ENCODE measurements around the gene PLEK2. TPM values are rescaled to one million over a fixed set of nuclear protein-coding genes. Genes with fewer than 3 reads are reported as not detected.

The PLEK2 gene
- total RNA-seq, 1 donor from 2014 or later = not detected

GRCh38 chr14:67405771-67406170 lies 6.2 kb downstream of the PLEK2 start:
- no peak overlapping the region for H3K4me3 Mint-ChIP-seq (ENCODE audit: unreplicated experiment)
- H3K27me3 Mint-ChIP-seq (ENCODE audit: low read depth) = no peaks in the 10 kb centered on the region
- DNase-seq (ENCODE audit: low spot score) = no peak
- TF ChIP-seq, protein P1, sequence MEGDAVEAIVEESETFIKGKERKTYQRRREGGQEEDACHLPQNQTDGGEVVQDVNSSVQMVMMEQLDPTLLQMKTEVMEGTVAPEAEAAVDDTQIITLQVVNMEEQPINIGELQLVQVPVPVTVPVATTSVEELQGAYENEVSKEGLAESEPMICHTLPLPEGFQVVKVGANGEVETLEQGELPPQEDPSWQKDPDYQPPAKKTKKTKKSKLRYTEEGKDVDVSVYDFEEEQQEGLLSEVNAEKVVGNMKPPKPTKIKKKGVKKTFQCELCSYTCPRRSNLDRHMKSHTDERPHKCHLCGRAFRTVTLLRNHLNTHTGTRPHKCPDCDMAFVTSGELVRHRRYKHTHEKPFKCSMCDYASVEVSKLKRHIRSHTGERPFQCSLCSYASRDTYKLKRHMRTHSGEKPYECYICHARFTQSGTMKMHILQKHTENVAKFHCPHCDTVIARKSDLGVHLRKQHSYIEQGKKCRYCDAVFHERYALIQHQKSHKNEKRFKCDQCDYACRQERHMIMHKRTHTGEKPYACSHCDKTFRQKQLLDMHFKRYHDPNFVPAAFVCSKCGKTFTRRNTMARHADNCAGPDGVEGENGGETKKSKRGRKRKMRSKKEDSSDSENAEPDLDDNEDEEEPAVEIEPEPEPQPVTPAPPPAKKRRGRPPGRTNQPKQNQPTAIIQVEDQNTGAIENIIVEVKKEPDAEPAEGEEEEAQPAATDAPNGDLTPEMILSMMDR (IDR thresholded peaks at IDR 0.05) = no peak
- peaks cover 4% of the 10 kb centered on the region for H3K9me3 Mint-ChIP-seq (ENCODE audit: low read depth)
- no peaks in the 10 kb centered on the region for H3K36me3 Mint-ChIP-seq (ENCODE audit: low read depth)
- H3K27ac Mint-ChIP-seq (ENCODE audit: unreplicated experiment) = no peak overlapping the region
- no peaks in the 10 kb centered on the region for H3K4me1 Mint-ChIP-seq (ENCODE audit: low read depth)

DNA sequence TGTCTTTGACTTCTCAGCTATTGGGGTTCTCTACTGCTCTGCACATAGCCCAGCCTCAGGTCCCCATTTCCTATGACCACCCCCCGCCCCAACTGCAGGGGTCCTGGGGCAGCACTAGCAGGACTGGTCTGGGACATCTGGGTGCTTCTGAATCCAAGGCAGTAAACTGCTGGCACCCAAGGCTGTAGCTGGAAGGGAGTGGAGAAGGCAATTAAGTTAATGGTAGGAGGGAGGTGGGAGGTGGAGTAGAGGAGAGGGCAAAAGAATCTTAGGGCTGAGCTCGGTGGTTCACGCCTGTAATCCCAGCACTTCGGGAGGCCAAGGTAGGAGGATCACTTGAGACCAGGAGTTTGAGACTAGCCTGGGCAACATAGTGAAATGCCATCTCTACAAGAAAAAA lies 11.5 kb downstream of the PLEK2 start:
- DNase-seq (ENCODE audit: low spot score) = no peak
- no peak overlapping the region for H3K4me3 Mint-ChIP-seq (ENCODE audit: unreplicated experiment)
- no peaks in the 10 kb centered on the region for H3K27me3 Mint-ChIP-seq (ENCODE audit: low read depth)
- no peaks in the 10 kb centered on the region for H3K36me3 Mint-ChIP-seq (ENCODE audit: low read depth)
- TF ChIP-seq, protein P1 (IDR thresholded peaks at IDR 0.05) = no peak
- peaks cover 4% of the 10 kb centered on the region for H3K9me3 Mint-ChIP-seq (ENCODE audit: low read depth)
- peaks cover 8% of the 10 kb centered on the region for H3K4me1 Mint-ChIP-seq (ENCODE audit: low read depth)
- no peak overlapping the region for H3K27ac Mint-ChIP-seq (ENCODE audit: unreplicated experiment)

DNA sequence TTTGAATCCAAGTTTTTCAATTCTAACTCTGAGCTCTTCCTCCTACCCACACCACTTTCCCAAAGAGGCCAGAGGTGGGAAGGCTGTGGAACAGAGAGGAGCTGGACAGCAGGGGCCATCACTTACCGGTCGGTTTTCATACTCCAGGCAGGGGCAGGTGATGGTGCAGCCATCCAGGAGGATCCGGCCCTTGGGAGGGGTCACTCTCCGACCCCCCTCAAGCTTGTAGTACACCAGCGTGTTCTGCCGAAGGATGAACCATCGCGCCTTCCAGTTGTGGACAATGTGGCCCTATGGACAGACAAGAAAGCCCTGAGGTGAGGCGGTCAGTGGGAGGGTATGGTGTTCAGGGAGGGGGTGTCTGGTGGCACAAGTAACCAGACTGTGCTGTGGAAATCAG lies 14.4 kb downstream of the PLEK2 start:
- H3K4me3 Mint-ChIP-seq (ENCODE audit: unreplicated experiment) = no peak overlapping the region
- H3K9me3 Mint-ChIP-seq (ENCODE audit: low read depth) = peaks cover 3% of the 10 kb centered on the region
- no peaks in the 10 kb centered on the region for H3K27me3 Mint-ChIP-seq (ENCODE audit: low read depth)
- no peak overlapping the region for H3K27ac Mint-ChIP-seq (ENCODE audit: unreplicated experiment)
- TF ChIP-seq, protein P1 (IDR thresholded peaks at IDR 0.05) = no peak
- peaks cover 8% of the 10 kb centered on the region for H3K4me1 Mint-ChIP-seq (ENCODE audit: low read depth)
- no peak for DNase-seq (ENCODE audit: low spot score)
- H3K36me3 Mint-ChIP-seq (ENCODE audit: low read depth) = no peaks in the 10 kb centered on the region

GRCh38 chr14:67396381-67396970 lies 15.5 kb downstream of the PLEK2 start:
- no peaks in the 10 kb centered on the region for H3K36me3 Mint-ChIP-seq (ENCODE audit: low read depth)
- no peak for DNase-seq (ENCODE audit: low spot score)
- no peaks in the 10 kb centered on the region for H3K27me3 Mint-ChIP-seq (ENCODE audit: low read depth)
- no peak overlapping the region for H3K4me3 Mint-ChIP-seq (ENCODE audit: unreplicated experiment)
- TF ChIP-seq, protein P1 (IDR thresholded peaks at IDR 0.05) = no peak
- H3K4me1 Mint-ChIP-seq (ENCODE audit: low read depth) = peaks cover 8% of the 10 kb centered on the region
- H3K27ac Mint-ChIP-seq (ENCODE audit: unreplicated experiment) = no peak overlapping the region
- H3K9me3 Mint-ChIP-seq (ENCODE audit: low read depth) = no peaks in the 10 kb centered on the region

DNA sequence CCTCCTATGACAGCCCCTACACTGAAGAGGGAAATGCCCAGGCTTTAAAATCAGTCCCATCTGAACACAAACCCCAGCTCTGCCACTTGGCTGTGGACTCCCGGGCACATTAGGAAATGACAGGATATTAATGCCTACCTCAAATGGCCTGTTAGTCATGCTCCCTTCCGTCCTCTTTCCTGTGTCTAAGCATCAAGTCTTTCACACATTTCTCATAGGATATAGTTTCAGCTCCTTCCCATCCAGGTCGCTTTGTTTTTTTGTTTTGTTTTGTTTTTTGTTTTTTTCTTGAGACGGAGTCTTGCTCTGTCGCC lies 16.1 kb downstream of the PLEK2 start:
- Mint-ChIP-seq H3K4me1 (ENCODE audit: low read depth) (peaks cover 8% of the 10 kb centered on the region), H3K27ac (ENCODE audit: unreplicated experiment) (no peak overlapping the region), H3K4me3 (ENCODE audit: unreplicated experiment) (no peak overlapping the region), H3K9me3 (ENCODE audit: low read depth) (no peaks in the 10 kb centered on the region), H3K27me3 (ENCODE audit: low read depth) (no peaks in the 10 kb centered on the region), H3K36me3 (ENCODE audit: low read depth) (no peaks in the 10 kb centered on the region)
- no peak for DNase-seq (ENCODE audit: low spot score)
- TF ChIP-seq, protein P1 (IDR thresholded peaks at IDR 0.05) = no peak
